Nephron progenitor cell (in vitro differentiated cells): ENCODE results near the gene HLF.

ENCODE experiments used
- DNase-seq: peaks from one replicate; pipeline ENCODE4 v3.0.0; 2021
- H3K27ac Mint-ChIP-seq: 2 replicates; pipeline ENCODE4 v1.8.0; 2021; ENCODE audit warnings: mild to moderate bottlenecking, moderate library complexity, mixed read lengths
- H3K27me3 Mint-ChIP-seq: 2 replicates; pipeline ENCODE4 v1.8.0; 2021; ENCODE audit warnings: mild to moderate bottlenecking, low read depth, mixed read lengths; ENCODE audit not compliant: poor library complexity
- H3K36me3 Mint-ChIP-seq: 2 replicates; pipeline ENCODE4 v1.8.0; 2021; ENCODE audit warnings: low read depth, mixed read lengths
- H3K4me1 Mint-ChIP-seq: 2 replicates; pipeline ENCODE4 v1.8.0; 2021; ENCODE audit warnings: mixed read lengths
- H3K4me3 Mint-ChIP-seq: 2 replicates; pipeline ENCODE4 v1.8.0; 2021; ENCODE audit warnings: mild to moderate bottlenecking, moderate library complexity, mixed read lengths
- H3K9me3 Mint-ChIP-seq: 2 replicates; pipeline ENCODE4 v1.8.0; 2021; ENCODE audit warnings: mild to moderate bottlenecking, moderate library complexity, mixed read lengths
- TF ChIP-seq, protein P1 (sequence below): fragments of 200-600 bp; sonication (generic); IDR thresholded peaks from 2 replicates; pipeline ENCODE4 v1.5.0; 2021; ENCODE audit warnings: antibody characterized with exemption

HLF gene

DNA sequence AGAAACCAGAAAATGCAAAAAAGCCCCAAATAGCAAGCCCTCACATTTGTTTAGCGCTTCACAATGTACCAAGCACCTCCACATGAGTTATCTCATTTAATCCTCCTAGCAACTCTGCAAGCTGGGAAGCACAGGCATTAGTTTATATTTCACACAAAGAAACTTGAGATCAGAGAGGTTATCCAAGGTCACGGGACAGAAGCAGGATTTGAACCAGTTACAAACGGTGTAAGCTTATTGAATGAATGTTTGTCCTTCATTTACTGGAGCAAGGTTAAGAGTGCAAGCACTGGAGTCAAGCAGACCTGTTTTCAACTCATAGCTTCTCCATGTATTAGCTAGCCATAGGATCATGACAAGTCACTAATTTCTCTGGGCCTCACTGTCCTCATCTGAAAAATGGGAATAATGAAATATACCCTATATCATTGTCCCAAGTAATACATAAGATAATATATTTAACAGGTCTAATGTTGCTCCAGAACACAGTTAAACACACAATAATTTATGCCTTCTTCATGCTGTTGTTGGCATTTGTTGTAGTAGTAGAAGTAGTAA lies 6.1 kb upstream of the HLF start:
- H3K4me3 Mint-ChIP-seq, result no peak overlapping the region
- H3K27ac Mint-ChIP-seq, result no peak overlapping the region
- H3K36me3 Mint-ChIP-seq, result no peaks in the 10 kb centered on the region
- TF ChIP-seq, protein P1, sequence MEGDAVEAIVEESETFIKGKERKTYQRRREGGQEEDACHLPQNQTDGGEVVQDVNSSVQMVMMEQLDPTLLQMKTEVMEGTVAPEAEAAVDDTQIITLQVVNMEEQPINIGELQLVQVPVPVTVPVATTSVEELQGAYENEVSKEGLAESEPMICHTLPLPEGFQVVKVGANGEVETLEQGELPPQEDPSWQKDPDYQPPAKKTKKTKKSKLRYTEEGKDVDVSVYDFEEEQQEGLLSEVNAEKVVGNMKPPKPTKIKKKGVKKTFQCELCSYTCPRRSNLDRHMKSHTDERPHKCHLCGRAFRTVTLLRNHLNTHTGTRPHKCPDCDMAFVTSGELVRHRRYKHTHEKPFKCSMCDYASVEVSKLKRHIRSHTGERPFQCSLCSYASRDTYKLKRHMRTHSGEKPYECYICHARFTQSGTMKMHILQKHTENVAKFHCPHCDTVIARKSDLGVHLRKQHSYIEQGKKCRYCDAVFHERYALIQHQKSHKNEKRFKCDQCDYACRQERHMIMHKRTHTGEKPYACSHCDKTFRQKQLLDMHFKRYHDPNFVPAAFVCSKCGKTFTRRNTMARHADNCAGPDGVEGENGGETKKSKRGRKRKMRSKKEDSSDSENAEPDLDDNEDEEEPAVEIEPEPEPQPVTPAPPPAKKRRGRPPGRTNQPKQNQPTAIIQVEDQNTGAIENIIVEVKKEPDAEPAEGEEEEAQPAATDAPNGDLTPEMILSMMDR, result no peak
- H3K27me3 Mint-ChIP-seq, result peaks cover 39% of the 10 kb centered on the region
- no peak for DNase-seq
- peaks cover 3% of the 10 kb centered on the region for H3K4me1 Mint-ChIP-seq
- peaks cover 17% of the 10 kb centered on the region for H3K9me3 Mint-ChIP-seq

DNA sequence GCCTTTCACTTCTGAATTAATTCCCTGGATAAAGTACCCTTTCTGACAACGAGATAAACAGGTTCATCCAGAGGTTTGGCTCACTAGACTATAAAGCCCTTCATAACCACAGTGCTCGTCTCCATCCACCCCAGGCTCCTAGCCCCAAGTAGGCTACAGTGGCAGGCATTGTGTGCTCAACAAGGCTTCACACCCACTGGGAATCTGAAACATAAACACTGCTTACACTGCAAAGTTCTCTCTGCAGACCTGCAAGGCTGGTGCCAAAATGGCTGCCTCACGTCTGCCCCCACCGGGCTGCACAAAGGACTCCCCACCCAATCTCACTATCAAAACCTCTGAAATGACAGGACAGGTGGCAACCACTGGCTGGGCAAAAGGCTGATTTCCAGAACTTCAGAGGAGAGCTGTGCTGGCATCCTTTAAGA lies 5.1 kb upstream of the HLF start:
- H3K9me3 Mint-ChIP-seq, result peaks cover 17% of the 10 kb centered on the region
- TF ChIP-seq, protein P1, result no peak
- H3K27me3 Mint-ChIP-seq, result peaks cover 49% of the 10 kb centered on the region
- DNase-seq, result no peak
- H3K36me3 Mint-ChIP-seq, result no peaks in the 10 kb centered on the region
- H3K4me3 Mint-ChIP-seq, result no peak overlapping the region
- no peak overlapping the region for H3K27ac Mint-ChIP-seq
- peaks cover 13% of the 10 kb centered on the region for H3K4me1 Mint-ChIP-seq

DNA sequence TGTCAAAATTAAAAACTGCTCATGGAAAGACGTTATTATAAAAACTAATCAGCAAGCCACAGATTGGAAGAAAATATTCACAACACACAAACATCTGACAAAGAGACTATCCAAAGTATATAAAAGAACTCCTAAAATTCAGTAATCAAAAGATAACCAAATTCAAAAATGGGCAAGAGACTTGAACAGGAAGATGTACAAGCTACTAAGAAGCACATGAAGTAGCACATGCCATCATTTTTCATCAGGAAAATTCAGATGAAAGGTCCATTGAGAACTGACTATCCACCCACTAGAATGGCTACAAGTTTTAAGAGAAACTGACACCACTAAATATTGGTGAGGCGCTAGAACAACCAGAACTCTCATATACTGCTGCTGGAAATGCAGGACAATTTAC lies 3.4 kb upstream of the HLF start:
- Mint-ChIP-seq H3K36me3 (no peaks in the 10 kb centered on the region), H3K27ac (no peak overlapping the region), H3K4me1 (peaks cover 13% of the 10 kb centered on the region), H3K4me3 (no peak overlapping the region), H3K9me3 (peaks cover 17% of the 10 kb centered on the region), H3K27me3 (peaks cover 65% of the 10 kb centered on the region)
- DNase-seq, result no peak
- TF ChIP-seq, protein P1, result no peak

- peaks cover 13% of the 10 kb centered on the region for H3K4me1 Mint-ChIP-seq
These were observed 1.0 kb upstream of the HLF start for GRCh38 chr17:55263569-55264277.

GRCh38 chr17:55264278-55264644 lies 499 bp upstream of the HLF start:
- DNase-seq, result peak; percentile 15
- peaks cover 92% of the 10 kb centered on the region for H3K27me3 Mint-ChIP-seq
- H3K9me3 Mint-ChIP-seq, result peaks cover 17% of the 10 kb centered on the region
- H3K4me1 Mint-ChIP-seq, result peaks cover 13% of the 10 kb centered on the region
- peak overlapping the region; percentile 73 for H3K4me3 Mint-ChIP-seq
- no peak overlapping the region for H3K27ac Mint-ChIP-seq
- H3K36me3 Mint-ChIP-seq, result no peaks in the 10 kb centered on the region
- TF ChIP-seq, protein P1, result no peak

More at GRCh38 chr17:55263569-55264277, 1.0 kb upstream of the HLF start:
- H3K36me3 Mint-ChIP-seq, result no peaks in the 10 kb centered on the region
- H3K9me3 Mint-ChIP-seq, result peaks cover 17% of the 10 kb centered on the region
- H3K4me3 Mint-ChIP-seq, result peak overlapping the region; percentile 73
- peak; percentile 11 for DNase-seq
- TF ChIP-seq, protein P1, result no peak
- peaks cover 89% of the 10 kb centered on the region for H3K27me3 Mint-ChIP-seq
- no peak overlapping the region for H3K27ac Mint-ChIP-seq
